SKM-1 (cell line): ENCODE data around the gene NAGLU.
"Not testable (repeated sequence)": the region's sequence is repeated elsewhere in the genome, so short reads cannot be mapped to it uniquely, and the experiment has no call there.

Experiments used
- DNase-seq: peaks from one replicate; lab custom pipeline; 2025; ENCODE audit not compliant: unreplicated experiment; lab: John Stamatoyannopoulos, UW

NAGLU gene

DNA sequence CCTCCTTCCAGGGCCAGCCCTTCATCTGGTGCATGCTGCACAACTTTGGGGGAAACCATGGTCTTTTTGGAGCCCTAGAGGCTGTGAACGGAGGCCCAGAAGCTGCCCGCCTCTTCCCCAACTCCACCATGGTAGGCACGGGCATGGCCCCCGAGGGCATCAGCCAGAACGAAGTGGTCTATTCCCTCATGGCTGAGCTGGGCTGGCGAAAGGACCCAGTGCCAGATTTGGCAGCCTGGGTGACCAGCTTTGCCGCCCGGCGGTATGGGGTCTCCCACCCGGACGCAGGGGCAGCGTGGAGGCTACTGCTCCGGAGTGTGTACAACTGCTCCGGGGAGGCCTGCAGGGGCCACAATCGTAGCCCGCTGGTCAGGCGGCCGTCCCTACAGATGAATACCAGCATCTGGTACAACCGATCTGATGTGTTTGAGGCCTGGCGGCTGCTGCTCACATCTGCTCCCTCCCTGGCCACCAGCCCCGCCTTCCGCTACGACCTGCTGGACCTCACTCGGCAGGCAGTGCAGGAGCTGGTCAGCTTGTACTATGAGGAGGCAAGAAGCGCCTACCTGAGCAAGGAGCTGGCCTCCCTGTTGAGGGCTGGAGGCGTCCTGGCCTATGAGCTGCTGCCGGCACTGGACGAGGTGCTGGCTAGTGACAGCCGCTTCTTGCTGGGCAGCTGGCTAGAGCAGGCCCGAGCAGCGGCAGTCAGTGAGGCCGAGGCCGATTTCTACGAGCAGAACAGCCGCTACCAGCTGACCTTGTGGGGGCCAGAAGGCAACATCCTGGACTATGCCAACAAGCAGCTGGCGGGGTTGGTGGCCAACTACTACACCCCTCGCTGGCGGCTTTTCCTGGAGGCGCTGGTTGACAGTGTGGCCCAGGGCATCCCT lies 7.4 kb downstream of the NAGLU start:
- no peak for DNase-seq

DNA sequence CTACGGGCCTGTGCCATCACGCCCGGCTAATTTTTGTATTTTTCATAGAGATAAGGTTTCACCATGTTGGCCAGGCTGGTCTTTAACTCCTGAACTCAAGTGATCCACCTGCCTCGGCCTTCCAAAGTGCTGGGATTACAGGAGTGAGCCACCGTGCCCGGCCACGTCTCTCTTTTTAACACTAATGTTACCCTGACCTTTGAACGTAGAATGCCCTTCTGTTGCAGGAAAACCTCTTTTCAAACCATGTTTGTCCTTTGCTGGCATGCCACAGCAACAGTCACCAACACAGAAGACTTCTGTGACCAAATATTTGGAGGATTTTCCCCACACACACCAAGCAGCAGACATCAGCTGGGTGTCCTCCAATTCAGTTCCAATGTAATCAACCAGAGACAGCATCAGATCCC lies 8.8 kb downstream of the NAGLU start:
- DNase-seq: no peak

DNA sequence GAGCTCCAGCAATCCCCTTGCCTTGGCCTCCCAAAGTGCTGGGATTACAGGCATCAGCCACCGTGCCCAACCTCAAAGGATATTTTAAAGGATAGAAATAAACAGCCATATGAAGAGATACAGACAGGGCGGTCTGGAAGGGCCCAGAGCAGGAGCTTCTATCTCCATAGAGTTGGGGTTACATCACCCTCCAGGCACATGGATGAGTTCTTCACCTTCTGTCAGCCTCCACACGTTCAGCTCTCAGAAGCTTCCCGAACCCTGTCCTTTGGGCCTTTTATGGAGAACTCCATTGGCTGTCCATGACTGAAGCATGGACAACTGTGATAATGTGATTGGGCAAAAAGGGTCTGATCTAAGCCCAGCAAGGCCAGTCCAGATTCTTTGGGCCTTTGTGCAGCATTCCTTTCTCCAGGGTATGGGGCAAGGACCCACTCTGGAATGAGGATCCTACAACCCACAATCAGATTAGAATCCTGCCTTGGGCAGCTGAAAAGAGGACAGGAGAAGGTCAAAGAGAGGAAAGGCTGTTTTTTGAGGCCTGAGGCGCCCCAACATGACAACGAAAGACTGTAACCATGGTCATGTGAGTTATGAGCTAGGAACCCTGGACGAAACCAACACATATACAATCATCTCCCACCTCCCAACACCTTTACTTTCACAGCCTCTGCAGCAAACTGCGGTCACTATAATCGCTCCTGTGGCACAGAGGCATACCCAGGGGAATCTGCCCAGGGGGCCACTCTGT lies 9.9 kb downstream of the NAGLU start:
- not testable (repeated sequence) for DNase-seq

DNA sequence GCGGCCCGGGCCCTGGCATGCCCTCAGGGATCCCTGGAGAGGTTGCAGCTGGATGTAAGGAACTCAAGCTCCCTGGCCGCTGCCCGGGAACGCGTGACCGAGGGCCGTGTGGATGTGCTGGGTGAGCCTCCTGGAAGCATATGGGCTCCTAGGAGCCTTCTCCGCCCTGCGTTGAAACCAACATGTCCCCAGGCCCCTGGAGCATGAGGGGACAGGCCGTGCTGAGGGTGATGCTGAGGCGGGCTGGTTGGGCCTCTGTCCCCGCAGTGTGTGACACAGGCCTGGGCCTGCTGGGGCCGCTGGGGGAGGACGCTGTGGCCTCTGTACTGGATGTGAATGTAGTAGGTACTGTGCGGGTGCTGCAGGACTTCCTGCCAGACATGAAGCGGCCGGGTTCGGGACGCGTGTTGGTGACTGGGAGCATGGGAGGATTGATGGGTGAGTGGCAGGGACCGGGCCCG lies 11.0 kb downstream of the NAGLU start:
- DNase-seq: no peak

DNA sequence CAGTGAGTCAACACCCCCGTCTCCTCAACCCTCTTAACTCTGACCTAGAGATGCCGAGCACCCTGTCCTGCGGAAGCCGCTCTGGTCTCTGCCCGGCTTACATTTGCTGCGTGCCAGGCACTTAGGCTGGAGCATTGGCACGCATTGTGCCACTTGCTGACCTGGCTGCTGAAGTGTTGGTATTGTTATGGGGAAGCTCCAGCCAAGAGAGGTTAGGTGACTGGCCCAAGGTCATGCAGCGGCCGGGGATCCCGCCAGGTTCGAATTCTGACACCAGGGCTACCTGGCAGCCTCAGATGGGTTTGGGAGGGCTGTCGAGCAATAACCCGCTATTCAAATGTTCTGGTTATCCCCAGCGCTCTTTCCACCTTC lies 11.6 kb downstream of the NAGLU start:
- no peak for DNase-seq

DNA sequence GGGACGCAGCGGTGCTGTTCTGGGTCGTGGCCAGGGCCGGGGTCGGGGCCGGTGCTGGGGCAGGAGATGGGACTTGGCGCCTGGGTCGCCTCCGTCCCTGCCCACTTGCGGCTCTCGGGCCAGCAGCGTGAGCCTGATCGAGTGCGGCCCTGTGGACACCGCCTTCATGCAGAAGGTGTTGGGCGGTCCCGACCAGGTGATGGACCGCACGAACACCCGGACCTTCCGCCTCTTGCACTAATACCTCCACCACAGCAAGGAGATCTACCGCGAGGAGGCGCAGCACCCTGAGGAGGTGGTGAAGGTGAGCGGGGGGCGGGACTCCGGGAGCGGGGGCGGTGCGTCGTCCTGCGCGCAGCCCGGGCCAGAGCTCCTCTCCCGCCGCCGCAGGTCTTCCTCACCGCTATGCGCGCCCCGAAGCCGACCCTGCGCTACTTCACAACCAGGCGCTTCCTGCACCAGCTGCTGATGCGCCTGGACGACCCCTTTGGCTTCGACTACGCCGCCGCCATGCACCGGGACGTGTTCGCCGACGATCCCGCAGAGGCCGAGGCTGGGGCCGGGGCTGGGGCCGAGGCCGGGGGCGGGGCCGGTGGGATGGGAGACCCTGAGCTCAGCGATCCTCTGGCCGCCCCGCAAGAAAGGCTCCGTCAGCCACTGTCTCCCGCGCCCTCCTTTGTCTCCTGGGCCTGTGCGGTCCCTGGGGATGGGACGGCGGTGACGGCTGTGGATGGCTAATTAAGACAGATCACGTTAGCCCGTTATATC lies 12.2 kb downstream of the NAGLU start:
- no peak for DNase-seq

DNA sequence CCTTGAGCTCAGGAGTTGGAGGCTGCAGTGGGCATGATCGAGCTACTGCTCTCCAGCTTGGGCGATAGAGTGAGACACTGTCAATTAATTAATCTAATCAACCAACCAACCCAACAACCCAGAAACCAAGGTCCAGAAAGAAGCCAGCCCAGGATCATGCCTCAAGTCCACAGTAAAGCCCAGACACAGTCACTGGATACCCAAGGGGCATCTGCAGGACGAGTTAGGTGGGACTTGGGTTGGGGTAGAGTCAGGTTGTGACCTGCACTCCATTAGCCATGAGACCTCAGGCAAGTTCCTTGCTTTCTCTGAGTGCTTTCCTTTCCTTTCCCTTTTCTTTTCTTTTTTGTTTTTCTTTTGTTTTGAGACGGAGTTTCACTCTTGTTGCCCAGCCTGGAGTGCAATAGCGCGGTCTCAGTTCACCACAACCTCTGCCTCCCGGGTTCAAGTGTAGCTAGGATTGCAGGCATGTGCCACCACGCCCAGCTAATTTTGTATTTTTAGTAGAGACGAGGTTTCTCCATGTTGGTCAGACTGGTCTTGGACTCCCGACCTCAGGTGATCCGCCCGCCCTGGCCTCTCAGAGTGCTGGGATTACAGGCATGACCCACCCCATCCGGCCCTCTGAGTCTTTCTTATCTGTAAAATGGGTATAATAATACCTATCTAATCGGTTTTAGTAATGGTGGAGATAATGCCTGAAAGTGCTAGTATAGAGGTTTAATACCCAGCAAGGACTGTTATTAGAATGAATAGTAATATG lies 13.1 kb downstream of the NAGLU start:
- DNase-seq: no peak

DNA sequence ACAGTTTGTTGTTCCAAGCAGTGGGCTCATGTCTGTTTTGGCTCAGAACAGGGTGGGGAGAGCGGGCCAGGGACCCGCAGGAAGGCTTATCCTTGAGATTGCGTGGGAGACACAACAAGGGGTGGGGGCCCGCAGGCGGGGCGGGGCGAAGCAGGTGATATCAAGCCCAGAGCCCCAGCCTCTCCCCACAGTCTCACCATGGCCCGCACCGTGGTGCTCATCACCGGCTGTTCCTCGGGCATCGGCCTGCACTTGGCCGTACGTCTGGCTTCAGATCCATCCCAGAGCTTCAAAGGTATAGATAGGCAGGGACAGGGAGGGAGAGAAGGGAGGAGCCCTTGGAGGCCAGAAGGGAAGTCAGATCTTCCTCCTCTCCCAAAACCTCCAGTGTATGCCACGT lies 16.7 kb downstream of the NAGLU start, which contains the start of gene HSD17B1:
TSS of gene HSD17B1 (plus strand) at position 188 of the 400 bp plus-strand sequence. CDS start at position 199, 11 bp downstream.
- not testable (repeated sequence) for DNase-seq

DNA sequence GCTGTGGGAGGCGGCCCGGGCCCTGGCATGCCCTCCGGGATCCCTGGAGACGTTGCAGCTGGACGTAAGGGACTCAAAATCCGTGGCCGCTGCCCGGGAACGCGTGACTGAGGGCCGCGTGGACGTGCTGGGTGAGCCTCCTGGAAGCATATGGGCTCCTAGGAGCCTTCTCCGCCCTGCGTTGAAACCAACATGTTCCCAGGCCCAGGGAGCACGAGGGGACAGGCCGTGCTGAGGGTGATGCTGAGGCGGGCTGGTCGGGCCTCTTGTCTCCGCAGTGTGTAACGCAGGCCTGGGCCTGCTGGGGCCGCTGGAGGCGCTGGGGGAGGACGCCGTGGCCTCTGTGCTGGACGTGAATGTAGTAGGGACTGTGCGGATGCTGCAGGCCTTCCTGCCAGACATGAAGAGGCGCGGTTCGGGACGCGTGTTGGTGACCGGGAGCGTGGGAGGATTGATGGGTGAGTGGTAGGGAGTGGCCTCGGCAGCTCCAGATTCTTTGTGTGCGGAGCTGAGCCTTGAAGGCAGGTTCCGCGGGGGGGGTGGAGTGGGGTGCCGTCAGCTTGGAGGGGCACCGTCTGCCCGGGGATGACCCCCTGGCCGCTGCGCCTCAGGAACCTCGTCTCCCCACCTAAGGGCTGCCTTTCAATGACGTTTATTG lies 17.2 kb downstream of the NAGLU start:
- no peak for DNase-seq

DNA sequence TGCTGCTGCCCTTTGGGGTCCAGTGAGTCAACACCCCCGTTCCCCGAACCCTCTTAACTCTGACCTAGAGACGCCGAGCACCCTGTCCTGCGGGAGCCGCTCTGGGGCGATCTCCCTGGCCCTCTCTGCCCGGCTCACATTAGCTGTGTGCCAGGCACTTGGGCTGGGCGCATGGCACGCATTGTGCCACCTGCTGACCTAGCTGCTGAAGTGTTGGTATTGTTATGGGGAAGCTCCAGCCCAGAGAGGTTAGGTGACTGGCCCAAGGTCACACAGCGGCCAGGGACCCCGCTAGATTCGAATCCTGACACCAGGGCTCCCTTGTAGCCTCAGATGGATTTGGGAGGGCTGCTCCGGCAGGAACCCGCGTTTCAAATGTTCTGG lies 17.8 kb downstream of the NAGLU start:
- no peak for DNase-seq

DNA sequence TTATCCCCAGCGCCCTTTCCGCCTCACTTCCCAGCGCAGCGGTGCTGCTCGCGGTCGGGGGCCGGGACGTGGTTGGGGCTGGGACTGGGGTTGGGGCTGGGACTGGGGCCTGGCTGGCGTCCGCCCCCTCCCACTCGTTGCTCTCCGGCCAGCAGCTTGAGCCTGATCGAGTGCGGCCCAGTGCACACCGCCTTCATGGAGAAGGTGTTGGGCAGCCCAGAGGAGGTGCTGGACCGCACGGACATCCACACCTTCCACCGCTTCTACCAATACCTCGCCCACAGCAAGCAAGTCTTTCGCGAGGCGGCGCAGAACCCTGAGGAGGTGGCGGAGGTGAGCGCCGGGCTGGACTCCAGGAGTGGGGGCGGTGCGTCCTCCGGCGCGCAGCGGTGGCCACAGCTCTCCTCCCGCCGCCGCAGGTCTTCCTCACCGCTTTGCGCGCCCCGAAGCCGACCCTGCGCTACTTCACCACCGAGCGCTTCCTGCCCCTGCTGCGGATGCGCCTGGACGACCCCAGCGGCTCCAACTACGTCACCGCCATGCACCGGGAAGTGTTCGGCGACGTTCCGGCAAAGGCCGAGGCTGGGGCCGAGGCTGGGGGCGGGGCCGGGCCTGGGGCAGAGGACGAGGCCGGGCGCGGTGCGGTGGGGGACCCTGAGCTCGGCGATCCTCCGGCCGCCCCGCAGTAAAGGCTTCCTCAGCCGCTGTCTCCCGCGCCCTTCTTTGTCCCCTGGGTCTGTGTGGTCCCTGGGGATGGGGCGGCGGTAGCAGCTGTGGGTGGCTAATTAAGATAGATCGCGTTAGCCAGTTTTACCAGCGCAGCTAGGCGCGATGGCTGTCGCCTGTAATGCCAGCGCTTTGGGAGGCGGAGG lies 18.4 kb downstream of the NAGLU start:
- peak; percentile 64 for DNase-seq

DNA sequence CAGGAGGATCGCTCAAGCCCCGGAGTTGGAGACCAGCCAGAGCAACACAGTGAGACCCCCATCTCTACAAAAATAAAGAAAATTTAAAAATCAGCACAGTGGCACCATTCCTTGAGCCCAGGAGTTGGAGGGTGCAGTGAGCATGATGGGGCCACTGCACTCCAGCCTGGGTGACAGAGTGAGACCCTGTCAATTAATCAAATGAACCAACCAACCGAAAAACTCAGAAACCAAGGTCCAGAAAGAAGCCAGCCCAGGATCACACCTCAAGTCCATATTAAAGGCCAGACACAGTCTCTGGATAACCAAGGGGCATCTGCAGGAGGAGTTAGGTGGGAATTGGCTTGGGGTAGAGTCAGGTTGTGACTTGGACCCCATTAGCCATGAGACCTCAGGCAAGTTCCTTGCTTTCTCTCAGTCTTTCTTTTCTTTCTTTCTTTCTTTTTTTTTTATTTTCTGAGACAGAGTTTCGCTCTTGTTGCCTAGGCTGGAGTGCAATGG lies 19.1 kb downstream of the NAGLU start:
- no peak for DNase-seq

DNA sequence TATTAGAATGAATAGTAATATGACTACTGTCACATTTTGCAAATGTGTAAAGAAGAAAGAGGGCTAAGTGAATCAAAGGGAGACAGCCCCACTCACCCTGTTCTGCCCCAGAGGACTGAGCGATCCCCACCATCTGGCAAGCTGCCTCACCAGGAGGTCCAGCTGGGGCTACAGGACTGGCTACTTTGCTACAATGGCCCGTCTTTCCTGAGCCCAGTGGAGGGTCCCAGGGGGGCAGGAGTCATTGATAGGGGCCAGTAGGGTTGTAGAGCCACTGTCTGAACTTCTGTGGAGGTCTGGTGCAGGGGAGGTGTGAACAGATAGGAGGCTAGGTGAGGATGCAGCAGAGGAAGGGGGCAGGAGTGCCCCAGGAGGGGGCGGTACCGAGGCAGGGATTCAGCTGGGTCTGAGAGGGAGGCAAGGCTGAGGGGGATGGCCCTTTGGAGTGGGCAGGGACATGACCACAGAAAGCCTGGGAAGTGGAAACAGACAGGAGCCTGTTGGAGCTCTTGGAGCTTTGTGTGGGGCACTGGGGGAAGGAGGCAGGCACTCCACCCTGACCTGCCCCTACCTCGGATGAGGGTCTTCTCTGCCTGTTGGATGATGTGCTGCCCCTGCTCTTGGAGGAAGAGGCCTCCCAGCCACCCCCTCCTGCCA lies 20.0 kb downstream of the NAGLU start:
- DNase-seq: not testable (repeated sequence)

DNA sequence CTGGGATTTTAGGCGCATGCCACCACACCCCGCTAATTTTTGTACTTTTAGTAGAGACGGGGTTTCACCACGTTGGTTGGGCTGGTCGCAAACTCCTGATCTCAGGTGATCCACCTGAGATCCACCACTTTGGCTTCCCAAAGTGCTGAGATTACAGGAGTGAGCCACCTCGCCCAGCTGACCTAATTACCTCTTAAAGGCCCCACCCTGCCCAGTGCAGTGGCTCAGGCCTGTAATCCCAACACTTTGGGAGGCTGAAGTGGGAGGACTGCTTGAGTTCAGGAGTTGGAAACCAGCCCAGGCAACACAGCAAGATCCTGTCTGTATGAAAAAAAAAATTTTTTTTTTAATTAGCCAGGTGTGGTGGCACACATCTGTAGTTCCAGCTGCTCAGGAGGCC lies 23.0 kb downstream of the NAGLU start:
- no peak for DNase-seq

DNA sequence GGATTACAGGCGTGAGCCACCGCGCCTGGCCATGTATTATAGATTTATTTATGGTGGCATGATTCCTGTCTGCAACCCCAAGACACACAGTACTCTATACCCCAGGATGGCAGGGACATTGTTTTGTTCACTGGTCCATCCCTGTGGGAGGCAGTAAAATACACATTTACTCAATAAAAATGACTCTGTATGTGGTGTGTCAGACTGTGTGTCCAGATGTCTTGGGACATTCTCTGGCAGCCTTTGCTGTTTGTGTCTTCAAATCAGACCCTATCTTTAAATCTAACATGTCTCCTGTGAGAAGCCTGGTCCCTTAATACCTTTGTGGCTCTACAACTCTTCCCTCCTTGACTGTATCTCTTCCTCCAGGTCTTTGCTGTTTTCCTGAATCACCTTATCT lies 24.2 kb downstream of the NAGLU start:
- DNase-seq: no peak

DNA sequence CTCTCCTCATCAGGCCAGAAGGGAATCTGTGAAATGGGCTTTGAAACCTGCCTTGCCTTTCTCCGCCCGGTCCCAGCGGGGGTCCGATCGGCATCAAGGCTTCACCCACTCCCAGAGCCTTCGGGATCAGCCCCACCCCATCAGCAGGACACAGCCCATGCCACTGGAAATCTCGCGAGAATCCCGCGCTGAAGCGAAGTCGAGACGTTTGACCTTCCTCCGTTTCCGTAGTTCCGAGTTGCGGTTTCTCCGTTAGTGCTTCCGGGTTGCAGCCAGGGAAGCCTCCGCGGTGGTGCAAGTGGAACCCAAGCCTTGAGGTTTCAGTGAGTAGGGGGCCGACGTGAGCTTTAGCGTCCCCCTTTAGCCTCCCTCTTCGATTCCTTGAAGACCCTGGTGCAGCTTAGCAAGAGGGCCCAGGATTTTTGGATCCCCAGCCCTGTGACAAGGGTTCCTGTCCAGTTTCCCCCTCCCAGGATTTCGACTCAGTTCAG lies 25.9 kb downstream of the NAGLU start, which contains the start of gene COASY:
TSS of gene COASY (plus strand) at position 252 of the 491 bp plus-strand sequence. CDS start 475 bp downstream, outside the sequence.
- DNase-seq: peak; percentile 97

DNA sequence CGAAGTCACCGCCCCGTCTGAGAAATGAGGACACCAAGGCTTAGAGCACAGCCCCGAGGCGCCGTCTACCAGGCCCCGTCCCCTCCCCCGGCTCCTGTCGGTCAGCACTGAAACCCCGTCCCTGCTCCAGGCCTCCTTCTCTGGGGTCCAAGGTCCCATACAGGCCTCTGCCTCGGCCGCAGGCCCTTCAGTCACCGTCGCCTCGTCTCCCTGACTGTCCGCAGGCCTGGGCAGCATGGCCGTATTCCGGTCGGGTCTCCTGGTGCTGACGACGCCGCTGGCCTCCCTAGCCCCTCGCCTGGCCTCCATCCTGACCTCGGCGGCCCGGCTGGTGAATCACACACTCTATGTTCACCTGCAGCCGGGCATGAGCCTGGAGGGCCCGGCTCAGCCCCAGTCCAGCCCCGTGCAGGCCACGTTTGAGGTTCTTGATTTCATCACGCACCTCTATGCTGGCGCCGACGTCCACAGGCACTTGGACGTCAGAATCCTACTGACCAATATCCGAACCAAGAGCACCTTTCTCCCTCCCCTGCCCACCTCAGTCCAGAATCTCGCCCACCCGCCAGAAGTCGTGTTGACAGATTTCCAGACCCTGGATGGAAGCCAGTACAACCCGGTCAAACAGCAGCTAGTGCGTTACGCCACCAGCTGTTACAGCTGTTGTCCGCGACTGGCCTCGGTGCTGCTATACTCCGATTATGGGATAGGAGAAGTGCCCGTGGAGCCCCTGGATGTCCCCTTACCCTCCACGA lies 26.5 kb downstream of the NAGLU start:
- no peak for DNase-seq
